Measurements from ENCODE around the gene HDAC4.
"Not testable (repeated sequence)": the region's sequence is repeated elsewhere in the genome, so short reads cannot be mapped to it uniquely, and the experiment has no call there.

HDAC4 gene

DNA sequence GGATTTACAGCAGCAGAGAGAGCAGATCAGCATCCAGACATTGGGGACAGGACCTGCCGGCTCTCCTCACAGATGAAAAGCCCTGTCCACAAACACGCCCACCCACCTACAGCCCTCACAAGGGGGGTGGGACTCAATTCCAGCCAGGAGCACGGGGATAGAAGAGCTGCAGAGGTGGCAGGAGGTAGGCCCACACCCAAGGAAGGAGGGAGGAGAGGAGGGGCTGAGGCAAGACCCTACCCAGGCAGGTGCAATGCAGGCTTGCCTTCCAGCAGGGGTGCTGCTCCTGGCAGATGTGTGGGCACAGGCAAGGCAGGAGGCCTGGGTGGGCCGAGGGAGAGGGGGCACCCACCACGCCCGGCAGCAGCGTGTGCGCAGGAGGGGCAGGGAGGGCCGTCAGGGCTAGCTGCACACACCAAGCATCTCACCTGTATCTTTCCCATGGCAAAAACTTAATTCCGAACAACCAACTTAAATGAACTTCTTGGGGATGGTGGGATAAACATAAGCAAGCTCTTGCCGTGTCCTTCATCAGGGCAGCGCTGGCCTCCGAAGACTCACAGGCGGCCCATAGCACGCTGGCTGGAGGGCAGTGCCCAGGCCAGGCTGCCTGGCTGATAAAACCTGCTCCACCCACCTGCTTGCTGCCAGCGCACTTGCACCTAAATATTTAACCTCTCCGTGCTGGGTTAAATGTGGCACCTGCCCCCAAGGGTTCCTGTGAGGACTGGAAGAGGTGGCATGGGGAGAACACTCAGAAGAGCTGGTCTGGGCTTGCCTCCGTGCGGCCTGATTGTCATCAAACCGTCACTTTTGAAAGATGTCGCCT is 219.5 kb downstream of the HDAC4 start:
- no peak for DNase-seq (ENCODE audit: low read depth in 1 of 2, low spot score in 1 of 2)
- in situ Hi-C loops (cut with HindIII; ENCODE audit: low pct_unique_long_range_greater_than_20kb, low sequenced_read_pairs): no loop called here
- TF ChIP-seq JUND (IDR thresholded peaks at IDR 0.05; ENCODE audit: low read depth): no peak

DNA sequence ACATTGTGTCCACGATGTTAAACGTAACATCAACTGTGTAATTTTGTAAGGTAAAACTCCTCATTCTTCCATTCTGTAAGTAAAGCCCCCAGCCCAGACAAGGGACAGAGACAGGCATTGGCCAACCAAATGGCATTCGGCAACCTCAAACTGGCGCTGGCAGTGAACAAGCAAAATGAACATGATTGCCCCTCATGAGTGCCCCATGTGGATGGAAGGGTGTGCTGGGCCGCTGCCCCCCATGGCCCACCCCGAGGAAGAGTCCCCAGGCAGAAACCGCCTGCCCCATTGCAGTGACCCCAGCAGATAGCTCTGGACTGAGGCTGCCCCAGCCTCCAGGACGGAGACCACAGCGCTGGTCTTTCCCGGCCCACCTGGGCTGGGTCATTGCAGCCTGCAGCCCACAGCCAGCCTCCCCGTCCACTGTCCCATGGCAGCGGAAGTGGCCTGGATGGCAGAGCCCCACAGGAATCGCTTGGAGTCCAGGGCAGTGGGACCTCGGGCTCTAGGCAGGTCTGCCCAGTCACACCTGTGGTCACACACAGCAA is 220.2 kb downstream of the HDAC4 start:
- in situ Hi-C loops (cut with HindIII; ENCODE audit: low pct_unique_long_range_greater_than_20kb, low sequenced_read_pairs): no loop called here
- no peak for TF ChIP-seq JUND (IDR thresholded peaks at IDR 0.05; ENCODE audit: low read depth)
- DNase-seq (ENCODE audit: low read depth in 1 of 2, low spot score in 1 of 2): no peak

- DNase-seq (ENCODE audit: low read depth in 1 of 2, low spot score in 1 of 2): no peak
- TF ChIP-seq JUND (IDR thresholded peaks at IDR 0.05; ENCODE audit: low read depth): no peak
- in situ Hi-C loops (cut with HindIII; ENCODE audit: low pct_unique_long_range_greater_than_20kb, low sequenced_read_pairs): no loop called here
Observed at GRCh38 chr2:239179851-239180371, 220.9 kb downstream of the HDAC4 start.

DNA sequence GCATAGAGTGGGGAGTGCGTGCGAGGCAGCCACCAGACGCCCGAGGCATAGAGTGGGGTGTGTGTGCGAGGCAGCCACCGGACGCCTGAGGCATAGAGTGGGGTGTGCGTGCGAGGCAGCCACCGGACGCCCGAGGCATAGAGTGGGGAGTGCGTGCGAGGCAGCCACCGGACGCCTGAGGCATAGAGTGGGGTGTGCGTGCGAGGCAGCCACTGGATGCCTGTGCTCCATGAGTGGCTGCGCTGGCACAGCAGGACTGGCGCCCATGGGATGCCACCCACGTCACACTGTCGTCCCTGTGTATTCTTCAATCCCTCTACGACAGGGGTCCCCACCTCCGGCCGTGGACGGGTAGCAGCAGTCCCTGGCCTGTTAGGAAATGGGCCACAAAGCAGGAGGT is 221.9 kb downstream of the HDAC4 start:
- in situ Hi-C loops (cut with HindIII; ENCODE audit: low pct_unique_long_range_greater_than_20kb, low sequenced_read_pairs): no loop called here
- no peak for DNase-seq (ENCODE audit: low read depth in 1 of 2, low spot score in 1 of 2)
- TF ChIP-seq JUND (IDR thresholded peaks at IDR 0.05; ENCODE audit: low read depth): no peak

- in situ Hi-C loops (cut with HindIII; ENCODE audit: low pct_unique_long_range_greater_than_20kb, low sequenced_read_pairs): no loop called here
- no peak for DNase-seq (ENCODE audit: low read depth in 1 of 2, low spot score in 1 of 2)
Observed at GRCh38 chr2:239178484-239178883, 222.3 kb downstream of the HDAC4 start.

DNA sequence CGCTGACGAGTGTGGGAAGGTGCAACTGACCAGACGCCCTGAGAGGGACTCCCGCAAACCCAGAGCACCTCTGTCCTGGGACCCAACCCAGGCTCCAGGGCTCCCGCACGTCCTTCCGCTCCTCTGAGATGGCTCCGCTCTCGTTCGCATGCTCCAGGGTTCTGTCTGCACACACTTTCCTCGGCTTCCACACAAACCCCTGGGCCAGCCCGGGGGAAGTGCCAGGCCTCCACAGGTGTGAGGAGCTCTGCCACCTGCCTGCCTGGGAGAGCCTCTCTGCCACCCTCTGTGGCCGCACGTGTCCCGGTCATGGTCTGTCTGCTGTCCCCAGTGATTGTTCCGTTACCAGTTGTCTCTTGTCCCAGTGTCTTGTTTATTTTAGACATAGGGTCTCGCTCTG is 222.9 kb downstream of the HDAC4 start:
- TF ChIP-seq JUND (IDR thresholded peaks at IDR 0.05; ENCODE audit: low read depth): no peak

More at GRCh38 chr2:239178484-239178883, 222.3 kb downstream of the HDAC4 start:
- TF ChIP-seq JUND (IDR thresholded peaks at IDR 0.05; ENCODE audit: low read depth): no peak

GRCh38 chr2:239177325-239177724 is 223.5 kb downstream of the HDAC4 start:
- no peak for TF ChIP-seq JUND (IDR thresholded peaks at IDR 0.05; ENCODE audit: low read depth)
- DNase-seq (ENCODE audit: low read depth in 1 of 2, low spot score in 1 of 2): no peak
- in situ Hi-C loops (cut with HindIII; ENCODE audit: low pct_unique_long_range_greater_than_20kb, low sequenced_read_pairs): no loop called here

More for the DNA sequence above, 222.9 kb downstream of the HDAC4 start:
- in situ Hi-C loops (cut with HindIII; ENCODE audit: low pct_unique_long_range_greater_than_20kb, low sequenced_read_pairs): no loop called here
- no peak for DNase-seq (ENCODE audit: low read depth in 1 of 2, low spot score in 1 of 2)

DNA sequence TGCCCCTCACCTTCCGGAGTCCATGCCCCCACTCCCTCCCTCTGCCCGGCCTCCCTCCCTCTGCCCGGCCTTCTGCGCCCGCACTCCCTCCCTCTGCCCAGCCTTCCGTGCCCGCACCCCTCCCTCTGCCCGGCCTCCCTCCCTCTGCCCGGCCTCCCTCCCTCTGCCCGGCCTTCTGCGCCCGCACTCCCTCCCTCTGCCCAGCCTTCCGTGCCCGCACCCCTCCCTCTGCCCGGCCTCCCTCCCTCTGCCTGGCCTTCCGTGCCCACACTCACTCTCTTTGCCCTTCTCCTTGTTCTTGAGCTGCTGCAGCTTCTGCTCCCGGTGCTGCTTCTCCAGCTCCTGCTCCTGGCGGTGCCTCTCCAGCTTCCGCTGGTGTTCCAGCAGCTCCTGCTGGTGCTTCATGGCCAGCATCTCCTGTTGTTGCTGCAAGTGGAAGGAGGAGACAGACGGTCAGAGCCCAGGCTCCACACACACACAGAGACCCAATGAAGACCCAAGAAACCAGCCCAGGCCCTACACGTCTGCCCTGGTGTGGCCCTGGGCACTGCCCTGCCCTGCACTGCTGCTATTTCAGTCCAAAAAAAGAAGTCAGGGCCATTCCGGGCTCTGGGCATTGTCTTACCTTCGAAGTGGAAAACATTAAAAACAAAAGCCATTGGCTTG is 224.5 kb downstream of the HDAC4 start:
- DNase-seq (ENCODE audit: low read depth in 1 of 2, low spot score in 1 of 2); in situ Hi-C loops (cut with HindIII; ENCODE audit: low pct_unique_long_range_greater_than_20kb, low sequenced_read_pairs): not testable (repeated sequence)

- no peak for DNase-seq (ENCODE audit: low read depth in 1 of 2, low spot score in 1 of 2)
- in situ Hi-C loops (cut with HindIII; ENCODE audit: low pct_unique_long_range_greater_than_20kb, low sequenced_read_pairs): no loop called here
Observed at GRCh38 chr2:239175181-239175580, 225.6 kb downstream of the HDAC4 start.

GRCh38 chr2:239173301-239173700 is 227.5 kb downstream of the HDAC4 start:
- in situ Hi-C loops (cut with HindIII; ENCODE audit: low pct_unique_long_range_greater_than_20kb, low sequenced_read_pairs): no loop called here
- no peak for DNase-seq (ENCODE audit: low read depth in 1 of 2, low spot score in 1 of 2)
- no peak for TF ChIP-seq JUND (IDR thresholded peaks at IDR 0.05; ENCODE audit: low read depth)

More at GRCh38 chr2:239175181-239175580, 225.6 kb downstream of the HDAC4 start:
- no peak for TF ChIP-seq JUND (IDR thresholded peaks at IDR 0.05; ENCODE audit: low read depth)

GRCh38 chr2:239171643-239172042 is 229.2 kb downstream of the HDAC4 start:
- no peak for DNase-seq (ENCODE audit: low read depth in 1 of 2, low spot score in 1 of 2)
- TF ChIP-seq JUND (IDR thresholded peaks at IDR 0.05; ENCODE audit: low read depth): no peak
- in situ Hi-C loops (cut with HindIII; ENCODE audit: low pct_unique_long_range_greater_than_20kb, low sequenced_read_pairs): no loop called here

DNA sequence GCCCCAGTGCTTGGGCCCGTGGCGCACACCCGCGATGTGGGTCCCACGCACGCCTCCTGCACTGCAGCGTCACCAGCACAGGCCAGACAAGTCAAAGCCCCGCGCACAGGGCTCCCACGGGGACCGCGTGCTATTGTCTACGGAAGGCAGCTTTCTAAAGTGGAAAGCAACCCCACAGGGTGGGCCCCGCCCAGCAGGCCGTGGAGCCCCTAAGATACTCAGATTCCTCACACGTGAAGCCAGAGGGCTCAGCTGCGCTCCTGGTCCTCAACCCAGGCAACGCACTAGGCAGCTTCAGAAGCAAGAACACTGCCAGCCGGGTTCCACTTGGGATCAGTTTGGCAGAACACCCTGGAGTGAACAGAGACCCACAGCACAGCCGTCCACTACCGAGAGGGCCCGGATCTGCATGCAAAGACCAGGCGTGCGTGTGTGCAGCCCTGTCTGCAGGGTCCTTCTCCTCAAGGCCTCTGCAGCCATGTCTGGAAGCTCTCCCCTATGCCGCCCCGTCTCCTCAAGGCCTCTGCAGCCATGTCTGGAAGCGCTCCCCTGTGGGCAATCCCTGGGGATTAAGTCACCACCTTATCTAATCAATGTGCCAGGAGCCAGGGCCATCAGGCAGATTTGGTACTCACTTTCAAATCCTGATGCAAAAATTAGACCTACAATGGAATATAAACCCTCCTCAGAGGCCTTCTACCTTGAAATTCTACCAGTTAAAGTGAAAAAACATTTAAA is 231.3 kb downstream of the HDAC4 start:
- no peak for TF ChIP-seq JUND (IDR thresholded peaks at IDR 0.05; ENCODE audit: low read depth)
- DNase-seq (ENCODE audit: low read depth in 1 of 2, low spot score in 1 of 2): no peak
- in situ Hi-C loops (cut with HindIII; ENCODE audit: low pct_unique_long_range_greater_than_20kb, low sequenced_read_pairs): no loop called here
